Measurements from ENCODE around the gene TMEM95. TPM values are rescaled to one million over a fixed set of nuclear protein-coding genes. Genes with fewer than 3 reads are reported as not detected.

TMEM95 gene
- total and polyA plus RNA-seq, 8 donors, result not detected

- Histone ChIP-seq H3K27ac (no peak overlapping the region), H3K4me3 (no peak overlapping the region), H3K4me1 (no peaks in the 10 kb centered on the region), H3K36me3 (no peaks in the 10 kb centered on the region), H3K27me3 (peaks cover 0 to 13% (median 0%) of the 10 kb centered on the region in 3 donors), H3K9me3 (no peaks in the 10 kb centered on the region)
- WGBS, 5 donors, result 82 to 90% (median 86%) methylated on average over 4 of the region's 4 CpGs
- DNase-seq, result no peak
- TF ChIP-seq POLR2A (IDR thresholded peaks at IDR 0.05), result no peak
- TF ChIP-seq POLR2AphosphoS5 (IDR thresholded peaks at IDR 0.05), result no peak
- TF ChIP-seq CTCF (IDR thresholded peaks at IDR 0.05), result no peak
- no peak for TF ChIP-seq EP300 (IDR thresholded peaks at IDR 0.05)
- intact Hi-C loops (cut with DNase I; ENCODE audit: low total_unique reads), result no loop called here
Measured at GRCh38 chr17:7370853-7371252, 15.9 kb downstream of the TMEM95 start.

- DNase-seq, result no peak
- H3K27ac ChIP-seq, result no peak overlapping the region
- H3K36me3 ChIP-seq, result no peaks in the 10 kb centered on the region
- no peak for TF ChIP-seq CTCF (IDR thresholded peaks at IDR 0.05)
- no peak for TF ChIP-seq EP300 (IDR thresholded peaks at IDR 0.05)
- TF ChIP-seq POLR2A (IDR thresholded peaks at IDR 0.05), result no peak
- no peak for TF ChIP-seq POLR2AphosphoS5 (IDR thresholded peaks at IDR 0.05)
- intact Hi-C loops (cut with DNase I; ENCODE audit: low total_unique reads), result no loop called here
- peaks cover 0 to 13% (median 0%) of the 10 kb centered on the region in 3 donors for H3K27me3 ChIP-seq
- H3K4me1 ChIP-seq, result no peaks in the 10 kb centered on the region
- WGBS, 5 donors, result 76 to 89% (median 82%) methylated on average over 2 of the region's 2 CpGs
- H3K9me3 ChIP-seq, result no peaks in the 10 kb centered on the region
- no peak overlapping the region for H3K4me3 ChIP-seq
Measured at GRCh38 chr17:7374353-7374752, 19.4 kb downstream of the TMEM95 start.

GRCh38 chr17:7379134-7379533 lies 24.2 kb downstream of the TMEM95 start:
- no peak for TF ChIP-seq EP300 (IDR thresholded peaks at IDR 0.05)
- no peak for TF ChIP-seq POLR2A (IDR thresholded peaks at IDR 0.05)
- no peak for TF ChIP-seq POLR2AphosphoS5 (IDR thresholded peaks at IDR 0.05)
- TF ChIP-seq CTCF (IDR thresholded peaks at IDR 0.05), result no peak
- intact Hi-C loops (cut with DNase I; ENCODE audit: low total_unique reads), result no loop called here

GRCh38 chr17:7380321-7380720 lies 25.4 kb downstream of the TMEM95 start:
- no peaks in the 10 kb centered on the region for H3K9me3 ChIP-seq
- H3K27me3 ChIP-seq, result peaks cover 0 to 32% (median 5%) of the 10 kb centered on the region in 3 donors
- H3K4me1 ChIP-seq, result peaks cover 25 to 46% (median 37%) of the 10 kb centered on the region in 4 donors
- H3K36me3 ChIP-seq, result peaks cover 0 to 20% (median 15%) of the 10 kb centered on the region in 4 donors
- 14 to 51% (median 19%) methylated on average over 2 to 7 of the region's 7 CpGs for WGBS, 5 donors
- peak; percentile 70 to 80 for DNase-seq
- TF ChIP-seq POLR2AphosphoS5 (IDR thresholded peaks at IDR 0.05) (no peak), EP300 (IDR thresholded peaks at IDR 0.05) (no peak), POLR2A (IDR thresholded peaks at IDR 0.05) (no peak), CTCF (IDR thresholded peaks at IDR 0.05) (no peak)
- peak overlapping the region; percentile 49 to 68 (median 54) for H3K4me3 ChIP-seq
- H3K27ac ChIP-seq, result peak overlapping the region; percentile 75 to 87 (median 82)
- intact Hi-C loops (cut with DNase I; ENCODE audit: low total_unique reads), result no loop called here

More at GRCh38 chr17:7379134-7379533, 24.2 kb downstream of the TMEM95 start:
- WGBS, 5 donors, result 94 to 100% (median 95%) methylated on average over 3 of the region's 3 CpGs
- no peak overlapping the region for H3K4me3 ChIP-seq
- peaks cover 25 to 42% (median 35%) of the 10 kb centered on the region in 4 donors for H3K4me1 ChIP-seq
- H3K36me3 ChIP-seq, result peaks cover 0 to 11% (median 6%) of the 10 kb centered on the region in 4 donors
- no peak overlapping the region for H3K27ac ChIP-seq
- H3K27me3 ChIP-seq, result peaks cover 0 to 28% (median 5%) of the 10 kb centered on the region in 3 donors
- H3K9me3 ChIP-seq, result no peaks in the 10 kb centered on the region
- no peak for DNase-seq
